AG09309 (cell line): ENCODE data around the gene TIPIN.

Experiments used
- DNase-seq: peaks from one replicate; pipeline ENCODE4 v3.0.0-alpha.2; 2010; ENCODE audit warnings: low read depth
- H3K4me3 ChIP-seq: 2 replicates; pipeline ENCODE4 v1.5.1; 2011; ENCODE audit warnings: mild to moderate bottlenecking, low read depth, low read length, moderate library complexity; ENCODE audit not compliant: control insufficient read depth
- TF ChIP-seq, protein P1 (sequence below): IDR thresholded peaks from 2 replicates; pipeline ENCODE4 v1.5.1; 2011; ENCODE audit warnings: mild to moderate bottlenecking, low read depth, low read length, inconsistent platforms; ENCODE audit not compliant: insufficient read depth, control insufficient read depth; ENCODE audit errors: missing control alignments

Gene TIPIN

GRCh38 chr15:66287461-66288057 lies 68.9 kb downstream of the TIPIN start:
- DNase-seq, result no peak
- H3K4me3 ChIP-seq, result no peak overlapping the region
- TF ChIP-seq, protein P1, sequence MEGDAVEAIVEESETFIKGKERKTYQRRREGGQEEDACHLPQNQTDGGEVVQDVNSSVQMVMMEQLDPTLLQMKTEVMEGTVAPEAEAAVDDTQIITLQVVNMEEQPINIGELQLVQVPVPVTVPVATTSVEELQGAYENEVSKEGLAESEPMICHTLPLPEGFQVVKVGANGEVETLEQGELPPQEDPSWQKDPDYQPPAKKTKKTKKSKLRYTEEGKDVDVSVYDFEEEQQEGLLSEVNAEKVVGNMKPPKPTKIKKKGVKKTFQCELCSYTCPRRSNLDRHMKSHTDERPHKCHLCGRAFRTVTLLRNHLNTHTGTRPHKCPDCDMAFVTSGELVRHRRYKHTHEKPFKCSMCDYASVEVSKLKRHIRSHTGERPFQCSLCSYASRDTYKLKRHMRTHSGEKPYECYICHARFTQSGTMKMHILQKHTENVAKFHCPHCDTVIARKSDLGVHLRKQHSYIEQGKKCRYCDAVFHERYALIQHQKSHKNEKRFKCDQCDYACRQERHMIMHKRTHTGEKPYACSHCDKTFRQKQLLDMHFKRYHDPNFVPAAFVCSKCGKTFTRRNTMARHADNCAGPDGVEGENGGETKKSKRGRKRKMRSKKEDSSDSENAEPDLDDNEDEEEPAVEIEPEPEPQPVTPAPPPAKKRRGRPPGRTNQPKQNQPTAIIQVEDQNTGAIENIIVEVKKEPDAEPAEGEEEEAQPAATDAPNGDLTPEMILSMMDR, result peak; percentile 52
